GM12891 (cell line): Measurements from ENCODE around the gene BAIAP2.

Experiments used
- POLR2A ChIP-seq: IDR thresholded peaks from 2 replicates; pipeline ENCODE4 v1.6.1; 2011; ENCODE audit warnings: low read depth, low read length, control low read depth
- POLR2AphosphoS5 ChIP-seq: IDR thresholded peaks from 2 replicates; pipeline ENCODE4 v1.6.1; 2011; ENCODE audit warnings: low read depth, low read length, control low read depth
- SPI1 ChIP-seq: IDR thresholded peaks from 2 replicates; pipeline ENCODE4 v1.6.1; 2011; ENCODE audit warnings: low read depth, low read length, control low read depth

DNA sequence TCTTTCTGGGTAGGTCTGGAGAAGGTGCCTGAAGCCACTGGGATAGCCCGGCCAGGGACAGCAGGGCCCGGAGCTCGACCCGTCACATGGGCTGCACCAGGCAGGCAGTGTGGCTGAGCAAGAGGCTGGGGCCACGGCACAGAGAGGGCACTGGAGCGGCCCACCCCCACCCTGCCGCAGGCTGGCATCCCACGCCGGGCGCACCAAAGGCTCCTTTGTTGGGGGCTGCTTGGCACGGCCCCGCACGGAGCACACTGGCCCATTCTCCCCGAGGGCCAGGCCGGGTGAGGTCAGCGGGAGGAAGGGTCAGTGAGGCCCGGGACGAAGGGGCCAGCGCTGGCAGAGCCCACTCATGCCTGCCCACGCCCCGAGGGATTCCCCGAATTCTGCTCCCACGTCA, 93.8 kb downstream of the BAIAP2 start:
- TF ChIP-seq POLR2A (no peak), SPI1 (no peak), POLR2AphosphoS5 (no peak)
